H9 (cell line): ENCODE data around the gene PPM1H. TPM values are rescaled to one million over a fixed set of nuclear protein-coding genes. Genes with fewer than 3 reads are reported as not detected.

Experiments
- DNase-seq: peaks from one replicate; pipeline ENCODE4 v3.0.0-alpha.2; 2017
- H2AFZ ChIP-seq: one replicate; pipeline ENCODE4 v1.6.1; 2013; ENCODE audit warnings: mild to moderate bottlenecking, low read length, control low read depth, moderate library complexity
- H2AK5ac ChIP-seq: 2 replicates; pipeline ENCODE4 v1.6.1; 2013; ENCODE audit warnings: low read length, control low read depth, mixed read lengths; ENCODE audit not compliant: insufficient read length
- H2BK120ac ChIP-seq: one replicate; pipeline ENCODE4 v1.6.1; 2013; ENCODE audit warnings: low read depth, mild to moderate bottlenecking, low read length, control low read depth, inconsistent platforms; ENCODE audit not compliant: poor library complexity, severe bottlenecking
- H2BK12ac ChIP-seq: 2 replicates; pipeline ENCODE4 v1.6.1; 2013; ENCODE audit warnings: low read length, control low read depth, mixed read lengths, low read depth; ENCODE audit not compliant: insufficient read length
- H2BK15ac ChIP-seq: 2 replicates; pipeline ENCODE4 v1.6.1; 2013; ENCODE audit warnings: low read depth, low read length, control low read depth
- H2BK20ac ChIP-seq: one replicate; pipeline ENCODE4 v1.6.1; 2013; ENCODE audit warnings: low read depth, mild to moderate bottlenecking, low read length, control low read depth, inconsistent platforms; ENCODE audit not compliant: poor library complexity, severe bottlenecking
- H2BK5ac ChIP-seq: 2 replicates; pipeline ENCODE4 v1.6.1; 2013; ENCODE audit warnings: low read length, control low read depth, mixed read lengths; ENCODE audit not compliant: insufficient read length
- H3K14ac ChIP-seq: 2 replicates; pipeline ENCODE4 v1.6.1; 2013; ENCODE audit warnings: low read length, control low read depth; ENCODE audit not compliant: insufficient read depth
- H3K18ac ChIP-seq: 2 replicates; pipeline ENCODE4 v1.6.1; 2013; ENCODE audit warnings: low read depth, mild to moderate bottlenecking, mixed read lengths, low read length, control low read depth; ENCODE audit not compliant: insufficient read length
- H3K23ac ChIP-seq: 2 replicates; pipeline ENCODE4 v1.6.1; 2013; ENCODE audit warnings: low read length, control low read depth, mixed read lengths, low read depth; ENCODE audit not compliant: insufficient read length
- H3K23me2 ChIP-seq: 2 replicates; pipeline ENCODE4 v1.6.1; 2013; ENCODE audit warnings: low read depth, mild to moderate bottlenecking, mixed read lengths, low read length, control low read depth; ENCODE audit not compliant: insufficient read length, poor library complexity, severe bottlenecking
- H3K27ac ChIP-seq: 2 replicates; pipeline ENCODE4 v1.5.1; 2013; ENCODE audit warnings: low read length, control low read depth, mixed read lengths, low read depth; ENCODE audit not compliant: insufficient read length
- H3K27me3 ChIP-seq: 2 replicates; pipeline ENCODE4 v1.6.1; 2013; ENCODE audit warnings: low read length, control low read depth, inconsistent platforms; ENCODE audit not compliant: insufficient read depth
- H3K4ac ChIP-seq: 2 replicates; pipeline ENCODE4 v1.6.1; 2013; ENCODE audit warnings: low read depth, mild to moderate bottlenecking, control low read depth, inconsistent platforms, low read length, moderate library complexity
- H3K4me1 ChIP-seq: 2 replicates; pipeline ENCODE4 v1.6.1; 2013; ENCODE audit warnings: low read length, control low read depth, inconsistent platforms; ENCODE audit not compliant: insufficient read depth
- H3K4me2 ChIP-seq: 2 replicates; pipeline ENCODE4 v1.6.1; 2013; ENCODE audit warnings: low read length, control low read depth, mixed read lengths; ENCODE audit not compliant: insufficient read length, insufficient read depth
- H3K56ac ChIP-seq: 2 replicates; pipeline ENCODE4 v1.6.1; 2013; ENCODE audit warnings: low read depth, mild to moderate bottlenecking, mixed read lengths, low read length, control low read depth; ENCODE audit not compliant: insufficient read length
- H3K79me1 ChIP-seq: 2 replicates; pipeline ENCODE4 v1.6.1; 2013; ENCODE audit warnings: low read depth, mild to moderate bottlenecking, moderate library complexity, low read length, control low read depth, inconsistent platforms; ENCODE audit not compliant: insufficient read depth, poor library complexity, severe bottlenecking
- H3K79me2 ChIP-seq: 2 replicates; pipeline ENCODE4 v1.6.1; 2013; ENCODE audit warnings: low read length, control low read depth, inconsistent platforms; ENCODE audit not compliant: insufficient read depth
- H3K9ac ChIP-seq: 2 replicates; pipeline ENCODE4 v1.6.1; 2013; ENCODE audit warnings: low read length, control low read depth, mixed read lengths; ENCODE audit not compliant: insufficient read length; ENCODE audit errors: extremely low read depth
- H3K9me3 ChIP-seq: one replicate; pipeline ENCODE4 v1.6.1; 2013; ENCODE audit warnings: low read depth, low read length, inconsistent platforms; ENCODE audit not compliant: control insufficient read depth
- H3T11ph ChIP-seq: one replicate; pipeline ENCODE4 v1.6.1; 2013; ENCODE audit warnings: mild to moderate bottlenecking, low read length, control low read depth, inconsistent platforms
- H4K20me1 ChIP-seq: one replicate; pipeline ENCODE4 v1.6.1; 2013; ENCODE audit not compliant: control insufficient read depth, insufficient read length, insufficient read depth
- H4K5ac ChIP-seq: 2 replicates; pipeline ENCODE4 v1.6.1; 2013; ENCODE audit warnings: low read depth, mild to moderate bottlenecking, mixed read lengths, low read length, control low read depth; ENCODE audit not compliant: insufficient read length
- H4K8ac ChIP-seq: replicated peaks from 2 replicates; pipeline ENCODE4 v1.6.1; 2013; ENCODE audit warnings: low read length, control low read depth, mixed read lengths, low read depth; ENCODE audit not compliant: insufficient read length
- H4K91ac ChIP-seq: 2 replicates; pipeline ENCODE4 v1.6.1; 2013; ENCODE audit warnings: low read depth, mild to moderate bottlenecking, moderate library complexity, mixed read lengths, low read length, control low read depth; ENCODE audit not compliant: insufficient read length
- H3K27ac Mint-ChIP-seq, 3 experiments: 2 replicates in 2 of 3; 3 replicates in 1 of 3; pipeline ENCODE4 v1.8.0; 2020 to 2021; ENCODE audit warnings: mixed read lengths in 3 of 3, mild to moderate bottlenecking in 1 of 3, moderate library complexity in 1 of 3
- H3K27me3 Mint-ChIP-seq: 2 replicates; pipeline ENCODE4 v1.8.0; 2021; ENCODE audit warnings: low read depth, mild to moderate bottlenecking, moderate library complexity, mixed read lengths
- H3K36me3 Mint-ChIP-seq, 3 experiments: 2 replicates in 2 of 3; 3 replicates in 1 of 3; pipeline ENCODE4 v1.8.0; 2020 to 2021; ENCODE audit warnings: low read depth in 3 of 3, mixed read lengths in 3 of 3; ENCODE audit not compliant: insufficient read depth in 1 of 3
- H3K4me1 Mint-ChIP-seq, 2 experiments: 2 replicates each; pipeline ENCODE4 v1.8.0; 2020; ENCODE audit warnings: mixed read lengths in 2 of 2
- H3K4me3 Mint-ChIP-seq, 2 experiments: 2 replicates in 1 of 2; 3 replicates in 1 of 2; pipeline ENCODE4 v1.8.0; 2020 to 2021; ENCODE audit warnings: mild to moderate bottlenecking in 2 of 2, mixed read lengths in 2 of 2, moderate library complexity in 1 of 2
- H3K9me3 Mint-ChIP-seq, 2 experiments: 2 replicates in 1 of 2; 3 replicates in 1 of 2; pipeline ENCODE4 v1.8.0; 2020; ENCODE audit warnings: mild to moderate bottlenecking in 2 of 2, mixed read lengths in 2 of 2, moderate library complexity in 1 of 2
- CTCF ChIP-seq: fragments of 200-600 bp; sonication (generic); conservative IDR thresholded peaks from 3 replicates; pipeline ENCODE4 v1.8.0; 2021; ENCODE audit warnings: antibody characterized with exemption, mild to moderate bottlenecking
- WGBS: extraction: QIAGEN DNeasy Blood & Tissue Kit; methylation state at CpG from one replicate; pipeline ENCODE4 v1.1.7; 2013; ENCODE audit warnings: missing lambda C conversion rate, low lambda C conversion rate, mixed read lengths; ENCODE audit not compliant: insufficient read length; ENCODE audit errors: extremely low coverage; 5-methylcytosine and 5-hydroxymethylcytosine counted together
- total RNA-seq: library from RNA; stranded (reverse); gene quantifications from 2 replicates; pipeline ENCODE4 v1.2.1, GENCODE V29; 2021

PPM1H gene
- total RNA-seq, 1 experiment from 2014 or later = 22.1 TPM

DNA sequence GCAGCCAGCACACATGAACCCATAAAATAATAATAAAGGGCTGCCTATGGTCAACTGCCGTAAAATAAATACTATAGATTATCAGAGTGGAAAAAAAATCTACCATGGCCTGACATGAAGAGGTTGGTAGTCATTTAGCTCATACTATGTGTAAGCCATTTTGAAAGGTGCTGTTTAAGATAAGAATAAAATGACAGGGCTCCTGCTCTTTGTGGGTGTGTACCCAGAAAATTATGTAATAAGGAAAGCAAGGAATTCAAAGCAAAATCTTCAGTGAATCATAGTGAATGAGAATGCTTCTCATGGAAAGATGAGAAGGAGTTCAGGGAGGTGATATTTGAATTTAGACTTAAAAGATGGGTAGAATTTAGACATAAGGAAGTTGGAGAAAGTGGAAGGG, 42.9 kb upstream of the PPM1H start:
- Histone ChIP-seq H4K91ac (no peak overlapping the region), H2BK20ac (no peak overlapping the region), H3K56ac (no peak overlapping the region), H4K5ac (no peak overlapping the region), H2BK12ac (no peak overlapping the region), H2AK5ac (no peak overlapping the region), H2BK120ac (no peak overlapping the region), H3K27ac (no peak overlapping the region), H3T11ph (no peak overlapping the region), H3K9me3 (no peaks in the 10 kb centered on the region), H3K27me3 (no peaks in the 10 kb centered on the region), H3K18ac (no peak overlapping the region), H3K4ac (no peak overlapping the region), H2BK15ac (no peak overlapping the region), H3K14ac (no peak overlapping the region), H3K4me2 (no peak overlapping the region), H3K23ac (no peak overlapping the region), H2BK5ac (no peak overlapping the region), H2AFZ (no peak overlapping the region), H3K79me2 (no peaks in the 10 kb centered on the region), H4K8ac (no peak overlapping the region), H4K20me1 (no peaks in the 10 kb centered on the region), H3K4me1 (no peaks in the 10 kb centered on the region), H3K79me1 (no peaks in the 10 kb centered on the region), H3K9ac (no peak overlapping the region), H3K23me2 (no peaks in the 10 kb centered on the region)
- TF ChIP-seq CTCF = no peak
- no peaks in the 10 kb centered on the region for H3K36me3 Mint-ChIP-seq
- WGBS = no CpG with 5 or more reads among the region's 1 CpG
- H3K27ac Mint-ChIP-seq = no peak overlapping the region
- no peaks in the 10 kb centered on the region; the same call in 1 of the 2 replicates for H3K27me3 Mint-ChIP-seq
- H3K4me1 Mint-ChIP-seq = no peaks in the 10 kb centered on the region
- no peaks in the 10 kb centered on the region for H3K9me3 Mint-ChIP-seq
- H3K4me3 Mint-ChIP-seq = no peak overlapping the region
- DNase-seq = no peak
